Measurements from ENCODE around the gene POLR2F. TPM values are rescaled to one million over a fixed set of nuclear protein-coding genes. Genes with fewer than 3 reads are reported as not detected.
A peak's percentile ranks its signal among the peaks of the same experiment; 100 is the strongest.
"Not testable (repeated sequence)": the region's sequence is repeated elsewhere in the genome, so short reads cannot be mapped to it uniquely, and the experiment has no call there.

The POLR2F gene
- total and polyA plus RNA-seq, 9 of the 15 experiments (the other 6 are each of a cell fraction or from before 2014, with no cell fraction given), result 98.9 to 410 (median 168) TPM

DNA sequence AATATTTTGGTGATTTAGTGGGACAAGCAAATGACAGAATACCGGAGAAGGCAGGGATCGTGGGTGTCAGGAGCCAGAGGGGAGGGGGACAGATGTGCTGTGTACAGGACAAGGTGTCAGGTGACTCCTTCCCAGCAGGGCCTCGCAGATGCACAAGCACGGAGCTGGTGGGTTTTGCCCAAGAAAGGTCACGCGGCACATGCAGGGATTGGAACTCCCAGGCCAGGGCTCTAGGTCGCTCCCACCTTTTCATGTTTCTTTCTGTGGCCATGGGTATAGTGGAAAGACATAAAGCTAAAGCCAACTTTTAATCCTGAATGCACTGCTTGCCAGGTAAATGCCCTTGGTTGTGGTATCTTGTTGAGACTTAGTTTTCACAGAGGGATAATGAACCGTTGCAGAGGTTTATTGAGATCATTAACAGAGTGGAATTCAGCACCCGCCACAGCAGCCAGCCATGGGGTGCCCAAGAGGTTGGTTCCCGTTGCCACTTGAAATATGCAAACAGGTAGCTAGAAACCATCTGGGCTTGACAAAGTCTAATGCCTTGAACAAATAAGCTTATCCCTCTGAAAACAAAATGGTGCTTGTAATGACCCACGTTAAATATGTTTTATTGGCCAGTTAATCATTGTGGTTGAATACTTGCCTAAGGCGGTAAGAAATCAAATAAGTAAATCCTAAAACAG lies 10.2 kb upstream of the POLR2F start:
- Histone ChIP-seq H3K4me1 (replicated peaks in 1 of 2; ENCODE audit: control insufficient read depth in 2 of 2, insufficient read depth in 2 of 2, low read length in 2 of 2) (no peaks in the 10 kb centered on the region; a peak in 2 of 5 replicates), H3K27ac (ENCODE audit: extremely low read depth, low read depth, low read length) (no peak overlapping the region), H3K4me3 (no peak overlapping the region), H3K9ac (ENCODE audit: insufficient read depth in 1 of 2, low read depth in 2 of 2, low read length in 2 of 2) (no peak overlapping the region), H3K27me3 (ENCODE audit: control insufficient read depth in 2 of 2, insufficient read depth in 2 of 2, low read length in 2 of 2) (no peaks in the 10 kb centered on the region), H4K20me1 (replicated peaks; ENCODE audit: control insufficient read depth, insufficient read depth, low read length) (no peaks in the 10 kb centered on the region; the same call in 1 of the 2 replicates), H3K36me3 (ENCODE audit: control insufficient read depth, insufficient read depth, low read length) (no peaks in the 10 kb centered on the region), H3K9me3 (replicated peaks; ENCODE audit: control insufficient read depth, insufficient read depth, low read depth, low read length) (no peaks in the 10 kb centered on the region), H3K4me2 (ENCODE audit: insufficient read depth, low read length) (no peak overlapping the region), H3K79me2 (ENCODE audit: control insufficient read depth, insufficient read depth, low read length) (no peaks in the 10 kb centered on the region), H2AFZ (ENCODE audit: low read depth, low read length) (no peak overlapping the region), H3K9me1 (ENCODE audit: control insufficient read depth, insufficient read depth, low read length) (no peaks in the 10 kb centered on the region)
- intact Hi-C loops (cut with micrococcal nuclease) (no loop called here), in situ Hi-C loops (cut with MboI) (no loop called here)
- ChIA-PET POLR2A (no interaction called here), CTCF (ENCODE audit: low intra/inter-chr PET ratio) (no interaction called here)
- 63% methylated on average over 12 of the region's 12 CpGs for WGBS (ENCODE audit: insufficient coverage, low coverage, missing lambda C conversion rate)
- TF ChIP-seq USF1 (CRISPR knock-in tag; IDR thresholded peaks at IDR 0.05), result 0 out of 2 replicates have a peak, but pooled peaks have one; percentile 34
- no peak for TF ChIP-seq CAMTA2 (CRISPR knock-in tag; conservative IDR thresholded peaks at IDR 0.05)
- FAIRE-seq, result no peak
- DNase-seq (ENCODE audit: extremely low read depth in 1 of 4, low spot score in 3 of 4), result no peak
- ATAC-seq, result no peak
- BruUV-seq (replicated peaks), result no TSS peak

DNA sequence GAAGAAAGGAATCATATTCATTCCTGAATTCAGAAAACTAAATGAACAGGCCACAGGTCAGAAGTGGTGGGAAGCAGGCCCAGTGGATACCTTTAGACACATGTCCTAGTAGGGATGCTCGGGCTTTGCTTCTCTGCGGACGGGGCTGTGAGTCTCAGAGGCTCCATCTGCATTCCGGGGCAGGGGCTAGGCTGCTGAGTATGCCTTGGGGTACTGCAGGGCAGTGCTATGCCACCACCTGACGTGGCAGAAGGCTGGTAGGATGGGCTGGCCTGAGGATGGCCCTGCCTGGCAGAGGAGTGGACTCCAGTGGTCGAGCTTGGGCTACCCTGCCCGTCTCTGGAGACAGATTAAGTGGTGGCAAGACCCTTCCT lies 9.7 kb upstream of the POLR2F start:
- intact Hi-C loops (cut with micrococcal nuclease), result no loop called here
- Histone ChIP-seq H3K79me2 (ENCODE audit: control insufficient read depth, insufficient read depth, low read length) (no peaks in the 10 kb centered on the region), H2AFZ (ENCODE audit: low read depth, low read length) (no peak overlapping the region), H3K9ac (ENCODE audit: insufficient read depth in 1 of 2, low read depth in 2 of 2, low read length in 2 of 2) (peak overlapping the region in 1 of 2 experiments; percentile 12; a peak in 1 of 4 replicates), H3K36me3 (ENCODE audit: control insufficient read depth, insufficient read depth, low read length) (no peaks in the 10 kb centered on the region), H3K27me3 (ENCODE audit: control insufficient read depth in 2 of 2, insufficient read depth in 2 of 2, low read length in 2 of 2) (no peaks in the 10 kb centered on the region), H3K4me1 (replicated peaks in 1 of 2; ENCODE audit: control insufficient read depth in 2 of 2, insufficient read depth in 2 of 2, low read length in 2 of 2) (no peaks in the 10 kb centered on the region; a peak in 2 of 5 replicates), H3K4me2 (ENCODE audit: insufficient read depth, low read length) (no peak overlapping the region), H3K9me1 (ENCODE audit: control insufficient read depth, insufficient read depth, low read length) (no peaks in the 10 kb centered on the region), H3K27ac (ENCODE audit: extremely low read depth, low read depth, low read length) (no peak overlapping the region), H3K9me3 (replicated peaks; ENCODE audit: control insufficient read depth, insufficient read depth, low read depth, low read length) (no peaks in the 10 kb centered on the region), H4K20me1 (replicated peaks; ENCODE audit: control insufficient read depth, insufficient read depth, low read length) (no peaks in the 10 kb centered on the region; the same call in 1 of the 2 replicates), H3K4me3 (no peak overlapping the region)
- no peak for DNase-seq (ENCODE audit: extremely low read depth in 1 of 4, low spot score in 3 of 4)
- ChIA-PET POLR2A (no interaction called here), CTCF (ENCODE audit: low intra/inter-chr PET ratio) (no interaction called here)
- FAIRE-seq, result no peak
- TSS peak; percentile 38 for BruUV-seq (replicated peaks)
- peak; percentile 43; the same call in 1 of the 2 replicates for TF ChIP-seq POLR2G (IDR thresholded peaks at IDR 0.05; ENCODE audit: low read depth, low read length)
- TF ChIP-seq, protein P1, sequence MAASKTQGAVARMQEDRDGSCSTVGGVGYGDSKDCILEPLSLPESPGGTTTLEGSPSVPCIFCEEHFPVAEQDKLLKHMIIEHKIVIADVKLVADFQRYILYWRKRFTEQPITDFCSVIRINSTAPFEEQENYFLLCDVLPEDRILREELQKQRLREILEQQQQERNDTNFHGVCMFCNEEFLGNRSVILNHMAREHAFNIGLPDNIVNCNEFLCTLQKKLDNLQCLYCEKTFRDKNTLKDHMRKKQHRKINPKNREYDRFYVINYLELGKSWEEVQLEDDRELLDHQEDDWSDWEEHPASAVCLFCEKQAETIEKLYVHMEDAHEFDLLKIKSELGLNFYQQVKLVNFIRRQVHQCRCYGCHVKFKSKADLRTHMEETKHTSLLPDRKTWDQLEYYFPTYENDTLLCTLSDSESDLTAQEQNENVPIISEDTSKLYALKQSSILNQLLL (CRISPR knock-in tag; IDR thresholded peaks at IDR 0.05; ENCODE audit: borderline replicate concordance), result no peak
- in situ Hi-C loops (cut with MboI), result no loop called here
- ATAC-seq, result no peak
- 67% methylated on average over 4 of the region's 7 CpGs for WGBS (ENCODE audit: insufficient coverage, low coverage, missing lambda C conversion rate)

DNA sequence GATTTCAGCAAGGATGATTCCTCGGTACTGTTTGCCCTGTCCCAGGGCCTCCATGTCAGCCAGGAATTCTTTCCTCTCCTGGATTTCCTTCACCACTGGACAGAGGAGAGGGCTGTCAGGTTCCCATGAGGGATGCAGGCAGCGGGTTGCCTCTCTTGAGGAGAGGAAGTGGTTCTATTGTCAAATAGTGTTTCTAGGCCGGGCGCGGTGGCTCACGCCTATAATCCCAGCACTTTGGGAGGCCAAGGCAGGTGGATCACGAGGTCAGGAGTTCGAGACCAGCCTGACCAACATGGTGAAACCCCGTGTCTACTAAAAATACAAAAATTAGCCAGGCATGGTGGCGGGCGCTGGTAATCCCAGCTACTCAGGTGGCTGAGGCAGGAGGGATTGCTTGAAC lies 9.1 kb upstream of the POLR2F start:
- FAIRE-seq; in situ Hi-C loops (cut with MboI); H3K9me1 ChIP-seq (ENCODE audit: control insufficient read depth, insufficient read depth, low read length); POLR2A ChIA-PET; CTCF ChIA-PET (ENCODE audit: low intra/inter-chr PET ratio); BruUV-seq (replicated peaks); H3K4me3 ChIP-seq; H3K9me3 ChIP-seq (replicated peaks; ENCODE audit: control insufficient read depth, insufficient read depth, low read depth, low read length); ATAC-seq; H2AFZ ChIP-seq (ENCODE audit: low read depth, low read length); H3K79me2 ChIP-seq (ENCODE audit: control insufficient read depth, insufficient read depth, low read length); H3K9ac ChIP-seq (ENCODE audit: insufficient read depth in 1 of 2, low read depth in 2 of 2, low read length in 2 of 2); DNase-seq (ENCODE audit: extremely low read depth in 1 of 4, low spot score in 3 of 4); H3K36me3 ChIP-seq (ENCODE audit: control insufficient read depth, insufficient read depth, low read length); H3K4me2 ChIP-seq (ENCODE audit: insufficient read depth, low read length); H3K27me3 ChIP-seq (ENCODE audit: control insufficient read depth in 2 of 2, insufficient read depth in 2 of 2, low read length in 2 of 2); H3K27ac ChIP-seq (ENCODE audit: extremely low read depth, low read depth, low read length); H4K20me1 ChIP-seq (replicated peaks; ENCODE audit: control insufficient read depth, insufficient read depth, low read length); H3K4me1 ChIP-seq (replicated peaks in 1 of 2; ENCODE audit: control insufficient read depth in 2 of 2, insufficient read depth in 2 of 2, low read length in 2 of 2); intact Hi-C loops (cut with micrococcal nuclease): not testable (repeated sequence)
- 74% methylated on average over 2 of the region's 11 CpGs for WGBS (ENCODE audit: insufficient coverage, low coverage, missing lambda C conversion rate)
